ENCODE measurements around the gene SPATA2L. TPM values are rescaled to one million over a fixed set of nuclear protein-coding genes. Genes with fewer than 3 reads are reported as not detected.

The SPATA2L gene
- total RNA-seq, 1 donor from 2014 or later = 16.2 TPM

- intact Hi-C loops (cut with DNase I) = loop anchor here (10.0 kb wide), 1 partner anchor 157 kb away; no protein-coding TSS in a partner anchor
Observed at GRCh38 chr16:89707695-89708094, 6.2 kb upstream of the SPATA2L start.

GRCh38 chr16:89706518-89707260, 5.2 kb upstream of the SPATA2L start:
- peaks cover 16% of the 10 kb centered on the region for H3K4me1 ChIP-seq
- TF ChIP-seq POLR2AphosphoS5 (IDR thresholded peaks at IDR 0.05; ENCODE audit: insufficient read depth in 1 of 2, low read depth in 1 of 2) (no peak), POLR2A (IDR thresholded peaks at IDR 0.05) (no peak)
- TF ChIP-seq, protein P1, sequence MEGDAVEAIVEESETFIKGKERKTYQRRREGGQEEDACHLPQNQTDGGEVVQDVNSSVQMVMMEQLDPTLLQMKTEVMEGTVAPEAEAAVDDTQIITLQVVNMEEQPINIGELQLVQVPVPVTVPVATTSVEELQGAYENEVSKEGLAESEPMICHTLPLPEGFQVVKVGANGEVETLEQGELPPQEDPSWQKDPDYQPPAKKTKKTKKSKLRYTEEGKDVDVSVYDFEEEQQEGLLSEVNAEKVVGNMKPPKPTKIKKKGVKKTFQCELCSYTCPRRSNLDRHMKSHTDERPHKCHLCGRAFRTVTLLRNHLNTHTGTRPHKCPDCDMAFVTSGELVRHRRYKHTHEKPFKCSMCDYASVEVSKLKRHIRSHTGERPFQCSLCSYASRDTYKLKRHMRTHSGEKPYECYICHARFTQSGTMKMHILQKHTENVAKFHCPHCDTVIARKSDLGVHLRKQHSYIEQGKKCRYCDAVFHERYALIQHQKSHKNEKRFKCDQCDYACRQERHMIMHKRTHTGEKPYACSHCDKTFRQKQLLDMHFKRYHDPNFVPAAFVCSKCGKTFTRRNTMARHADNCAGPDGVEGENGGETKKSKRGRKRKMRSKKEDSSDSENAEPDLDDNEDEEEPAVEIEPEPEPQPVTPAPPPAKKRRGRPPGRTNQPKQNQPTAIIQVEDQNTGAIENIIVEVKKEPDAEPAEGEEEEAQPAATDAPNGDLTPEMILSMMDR (IDR thresholded peaks at IDR 0.05) = no peak
- no peaks in the 10 kb centered on the region for H3K27me3 ChIP-seq
- H3K9me3 ChIP-seq = no peaks in the 10 kb centered on the region
- no peak for DNase-seq (ENCODE audit: extremely low spot score in 2 of 2)
- H3K27ac ChIP-seq = no peak overlapping the region
- intact Hi-C loops (cut with DNase I) = loop anchor here (10.0 kb wide), 1 partner anchor 158 kb away; no protein-coding TSS in a partner anchor
- H3K36me3 ChIP-seq = no peaks in the 10 kb centered on the region
- no peak overlapping the region for H3K4me3 ChIP-seq

More at GRCh38 chr16:89707695-89708094, 6.2 kb upstream of the SPATA2L start:
- DNase-seq (ENCODE audit: extremely low spot score in 2 of 2) = no peak
- no peak overlapping the region for H3K27ac ChIP-seq
- H3K4me1 ChIP-seq = peaks cover 16% of the 10 kb centered on the region
- no peaks in the 10 kb centered on the region for H3K36me3 ChIP-seq
- no peaks in the 10 kb centered on the region for H3K9me3 ChIP-seq
- no peaks in the 10 kb centered on the region for H3K27me3 ChIP-seq
- TF ChIP-seq POLR2AphosphoS5 (IDR thresholded peaks at IDR 0.05; ENCODE audit: insufficient read depth in 1 of 2, low read depth in 1 of 2) = no peak
- TF ChIP-seq, protein P1 (IDR thresholded peaks at IDR 0.05) = no peak
- no peak for TF ChIP-seq POLR2A (IDR thresholded peaks at IDR 0.05)
- H3K4me3 ChIP-seq = no peak overlapping the region

DNA sequence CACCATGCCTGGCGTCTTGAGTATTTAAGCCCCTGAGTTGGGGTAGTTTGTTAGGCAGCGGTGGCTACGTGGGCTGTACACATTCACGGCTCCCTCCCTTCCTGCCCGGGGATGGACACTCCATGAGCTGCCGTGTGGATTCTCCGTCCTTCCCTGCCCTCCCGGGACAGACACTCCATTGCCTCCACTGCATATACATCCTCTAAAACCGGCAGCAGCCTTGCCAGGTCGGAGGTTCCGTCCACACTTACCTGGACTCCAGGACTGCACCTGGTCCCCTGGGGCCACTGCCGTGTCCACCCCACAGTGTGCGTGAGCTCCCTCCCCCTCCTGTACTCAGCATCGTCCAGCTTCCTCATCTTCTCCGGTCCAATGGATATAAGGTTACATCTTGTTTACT, 3.5 kb upstream of the SPATA2L start:
- Histone ChIP-seq H3K36me3 (no peaks in the 10 kb centered on the region), H3K4me1 (peaks cover 25% of the 10 kb centered on the region), H3K27me3 (no peaks in the 10 kb centered on the region), H3K4me3 (no peak overlapping the region), H3K27ac (no peak overlapping the region), H3K9me3 (no peaks in the 10 kb centered on the region)
- intact Hi-C loops (cut with DNase I) = loop anchor here (10.0 kb wide), 1 partner anchor 160 kb away; no protein-coding TSS in a partner anchor
- DNase-seq (ENCODE audit: extremely low spot score in 2 of 2) = no peak
- TF ChIP-seq POLR2AphosphoS5 (IDR thresholded peaks at IDR 0.05; ENCODE audit: insufficient read depth in 1 of 2, low read depth in 1 of 2) = no peak
- TF ChIP-seq POLR2A (IDR thresholded peaks at IDR 0.05) = no peak
- TF ChIP-seq, protein P1 (IDR thresholded peaks at IDR 0.05) = no peak

- no peak overlapping the region for H3K27ac ChIP-seq
- TF ChIP-seq, protein P1 (IDR thresholded peaks at IDR 0.05) = no peak
- TF ChIP-seq POLR2A (IDR thresholded peaks at IDR 0.05) (no peak), POLR2AphosphoS5 (IDR thresholded peaks at IDR 0.05; ENCODE audit: insufficient read depth in 1 of 2, low read depth in 1 of 2) (no peak)
- H3K27me3 ChIP-seq = no peaks in the 10 kb centered on the region
- intact Hi-C loops (cut with DNase I) = loop anchor here (5.0 to 10.0 kb wide), 2 partner anchors 142 to 161 kb away; partner anchors contain the start of gene RPL13
- no peak for DNase-seq (ENCODE audit: extremely low spot score in 2 of 2)
- no peak overlapping the region for H3K4me3 ChIP-seq
- H3K36me3 ChIP-seq = no peaks in the 10 kb centered on the region
- H3K9me3 ChIP-seq = no peaks in the 10 kb centered on the region
- peaks cover 33% of the 10 kb centered on the region for H3K4me1 ChIP-seq
Observed at GRCh38 chr16:89704281-89704680, 2.8 kb upstream of the SPATA2L start.

All from vagina (tissue), 2 donors.